ENCODE measurements around the gene SPINK13. TPM values are rescaled to one million over a fixed set of nuclear protein-coding genes. Genes with fewer than 3 reads are reported as not detected.

Gene SPINK13, protein sequence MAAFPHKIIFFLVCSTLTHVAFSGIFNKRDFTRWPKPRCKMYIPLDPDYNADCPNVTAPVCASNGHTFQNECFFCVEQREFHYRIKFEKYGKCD
- not detected in 2 replicates for polyA plus RNA-seq (2011; rRNA removed)
- not detected in 2 replicates for polyA minus RNA-seq (2011; rRNA and poly(A)+ RNA removed)

DNA sequence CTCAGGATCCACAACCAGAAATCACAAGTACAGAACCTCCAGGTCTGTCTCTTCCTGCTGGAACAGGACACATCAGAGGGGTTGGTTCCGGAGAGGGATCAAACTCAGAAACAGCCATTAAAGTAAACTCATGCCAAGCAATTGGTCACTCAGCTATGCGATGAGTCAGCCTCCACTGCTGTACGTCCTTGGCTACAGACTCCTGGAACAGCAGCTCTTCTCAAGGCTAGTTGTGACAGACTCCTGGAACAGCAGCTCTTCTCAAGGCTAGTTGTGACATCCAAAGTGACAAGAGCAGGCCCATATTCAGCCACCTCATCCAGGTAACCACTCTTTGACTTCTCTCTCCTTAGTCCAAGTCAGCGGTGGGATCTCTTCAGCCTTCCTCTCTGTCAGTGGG is at the start of gene SPINK13:
Gene SPINK13 (plus strand): TSS at position 229 of the 400 bp plus-strand sequence. CDS start 1,279 bp downstream, outside the sequence.
- TF ChIP-seq CTCF (IDR thresholded peaks at IDR 0.05; ENCODE audit: low read depth, low read length): no peak
- POLR2A ChIA-PET: no interaction called here
- Histone ChIP-seq H3K27me3 (ENCODE audit: control insufficient read depth, insufficient read depth, low read length) (no peaks in the 10 kb centered on the region), H3K4me3 (ENCODE audit: low read depth, low read length) (no peak within 1 kb of the TSS), H3K27ac (ENCODE audit: low read depth, low read length) (no peak within 1 kb of the TSS), H3K9me3 (ENCODE audit: control insufficient read depth, insufficient read depth, low read length) (no peaks in the 10 kb centered on the region)
- CTCF ChIA-PET: interaction anchor here (1.1 kb wide), 1 partner anchor 462 kb away, joined by 3 read pairs; no protein-coding TSS in a partner anchor
- DNase-seq (ENCODE audit: low read depth, low spot score): no peak

GRCh38 chr5:148221508-148221907 is 47.1 kb upstream of the SPINK13 start:
- CTCF ChIA-PET: no interaction called here
- no peaks in the 10 kb centered on the region for H3K9me3 ChIP-seq (ENCODE audit: control insufficient read depth, insufficient read depth, low read length)
- no peak overlapping the region for H3K4me3 ChIP-seq (ENCODE audit: low read depth, low read length)
- no peaks in the 10 kb centered on the region for H3K27me3 ChIP-seq (ENCODE audit: control insufficient read depth, insufficient read depth, low read length)
- POLR2A ChIA-PET: no interaction called here
- no peak for TF ChIP-seq CTCF (IDR thresholded peaks at IDR 0.05; ENCODE audit: low read depth, low read length)
- no peak for DNase-seq (ENCODE audit: low read depth, low spot score)
- no peak overlapping the region for H3K27ac ChIP-seq (ENCODE audit: low read depth, low read length)

GRCh38 chr5:148224117-148224742 is 44.4 kb upstream of the SPINK13 start:
- H3K27me3 ChIP-seq (ENCODE audit: control insufficient read depth, insufficient read depth, low read length): no peaks in the 10 kb centered on the region
- no peak overlapping the region for H3K4me3 ChIP-seq (ENCODE audit: low read depth, low read length)
- H3K27ac ChIP-seq (ENCODE audit: low read depth, low read length): no peak overlapping the region
- ChIA-PET POLR2A (no interaction called here), CTCF (no interaction called here)
- DNase-seq (ENCODE audit: low read depth, low spot score): no peak
- no peaks in the 10 kb centered on the region for H3K9me3 ChIP-seq (ENCODE audit: control insufficient read depth, insufficient read depth, low read length)
- no peak for TF ChIP-seq CTCF (IDR thresholded peaks at IDR 0.05; ENCODE audit: low read depth, low read length)

DNA sequence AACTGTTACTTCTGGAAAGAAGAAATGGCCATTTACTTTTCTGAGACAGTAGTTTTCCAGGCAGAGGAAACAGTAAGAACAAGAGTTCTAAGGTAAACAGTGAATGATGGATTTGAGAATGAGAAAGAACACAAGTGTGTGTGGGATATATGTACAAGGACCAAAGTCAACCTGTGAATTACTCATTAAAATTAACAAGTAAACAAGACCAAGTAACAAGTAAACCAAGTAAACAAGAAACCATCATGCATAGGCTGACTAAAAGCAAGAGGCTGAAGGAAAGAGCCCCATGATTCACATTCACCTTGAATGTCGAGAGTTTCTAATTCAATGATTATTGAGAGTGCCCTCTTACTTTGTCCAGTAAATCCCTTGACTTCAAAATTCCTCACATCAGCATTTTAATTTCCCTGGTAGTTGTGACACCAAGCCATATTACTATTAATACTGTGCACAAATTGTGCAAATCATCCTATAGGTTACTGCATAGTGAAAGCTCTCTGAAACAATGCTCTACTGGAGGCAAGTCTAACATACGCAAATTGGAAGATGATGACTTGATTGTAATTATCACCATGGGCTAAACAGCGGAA is 40.1 kb upstream of the SPINK13 start:
- Histone ChIP-seq H3K27ac (ENCODE audit: low read depth, low read length) (no peak overlapping the region), H3K27me3 (ENCODE audit: control insufficient read depth, insufficient read depth, low read length) (no peaks in the 10 kb centered on the region), H3K4me3 (ENCODE audit: low read depth, low read length) (no peak overlapping the region), H3K9me3 (ENCODE audit: control insufficient read depth, insufficient read depth, low read length) (no peaks in the 10 kb centered on the region)
- CTCF ChIA-PET: no interaction called here
- no peak for DNase-seq (ENCODE audit: low read depth, low spot score)
- POLR2A ChIA-PET: no interaction called here
- no peak for TF ChIP-seq CTCF (IDR thresholded peaks at IDR 0.05; ENCODE audit: low read depth, low read length)

DNA sequence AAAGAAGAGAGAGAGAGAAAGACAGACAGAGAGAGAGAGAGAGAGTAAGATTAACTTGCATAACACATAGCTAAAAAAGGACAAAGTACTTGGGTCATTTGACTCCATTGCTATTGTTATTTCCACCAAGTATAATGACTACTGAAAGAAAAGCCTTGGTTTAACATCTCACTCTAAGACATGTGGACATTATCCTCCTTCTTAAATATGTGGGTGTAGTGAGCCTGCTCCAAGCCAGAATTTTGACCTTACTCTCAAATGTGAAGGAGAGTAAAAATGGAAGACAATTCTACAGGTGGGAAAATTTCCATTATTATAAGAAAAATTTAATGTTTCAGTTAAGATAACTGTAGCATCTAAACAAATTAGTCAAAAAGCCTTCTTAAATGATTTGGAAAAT is 38.8 kb upstream of the SPINK13 start:
- DNase-seq (ENCODE audit: low read depth, low spot score): no peak
- TF ChIP-seq CTCF (IDR thresholded peaks at IDR 0.05; ENCODE audit: low read depth, low read length): no peak
- Histone ChIP-seq H3K4me3 (ENCODE audit: low read depth, low read length) (no peak overlapping the region), H3K27ac (ENCODE audit: low read depth, low read length) (no peak overlapping the region), H3K27me3 (ENCODE audit: control insufficient read depth, insufficient read depth, low read length) (no peaks in the 10 kb centered on the region), H3K9me3 (ENCODE audit: control insufficient read depth, insufficient read depth, low read length) (no peaks in the 10 kb centered on the region)
- CTCF ChIA-PET: no interaction called here
- POLR2A ChIA-PET: no interaction called here

Data from AG04450 (cell line).